Suppressor macrophage treated with lipopolysaccharide for 4 hours (primary cell): Measurements from ENCODE around the gene TMEM145.
A peak's percentile ranks its signal among the peaks of the same experiment; 100 is the strongest.

Experiments
- DNase-seq: peaks from one replicate; pipeline ENCODE4 v3.0.0-alpha.2; 2020

The TMEM145 gene

GRCh38 chr19:42278452-42279154 is 34.5 kb upstream of the TMEM145 start:
- DNase-seq: no peak

GRCh38 chr19:42279155-42279901 is 33.8 kb upstream of the TMEM145 start:
- no peak for DNase-seq

- DNase-seq: peak; percentile 79
Observed at GRCh38 chr19:42279902-42280814, 33.0 kb upstream of the TMEM145 start.

GRCh38 chr19:42280815-42281145 is 32.3 kb upstream of the TMEM145 start:
- DNase-seq: no peak

GRCh38 chr19:42281146-42281826 is 31.8 kb upstream of the TMEM145 start:
- DNase-seq: no peak

GRCh38 chr19:42281827-42282762 is 31.0 kb upstream of the TMEM145 start:
- no peak for DNase-seq

GRCh38 chr19:42282819-42283187 is 30.3 kb upstream of the TMEM145 start:
- DNase-seq: no peak

- peak; percentile 97 for DNase-seq
Observed at GRCh38 chr19:42283188-42284065, 29.7 kb upstream of the TMEM145 start.

- peak; percentile 89 for DNase-seq
Observed at GRCh38 chr19:42284066-42284501, 29.0 kb upstream of the TMEM145 start.

- no peak for DNase-seq
Observed at GRCh38 chr19:42284591-42285341, 28.3 kb upstream of the TMEM145 start.

GRCh38 chr19:42285541-42285941 is 27.6 kb upstream of the TMEM145 start:
- peak; percentile 60 for DNase-seq

- DNase-seq: no peak
Observed at GRCh38 chr19:42285988-42286348, 27.1 kb upstream of the TMEM145 start.

GRCh38 chr19:42286349-42287016 is 26.6 kb upstream of the TMEM145 start:
- DNase-seq: peak; percentile 50

- no peak for DNase-seq
Observed at GRCh38 chr19:42287017-42287826, 25.9 kb upstream of the TMEM145 start.

GRCh38 chr19:42287827-42288107 is 25.3 kb upstream of the TMEM145 start:
- DNase-seq: no peak

GRCh38 chr19:42288387-42288786 is 24.7 kb upstream of the TMEM145 start:
- no peak for DNase-seq

- no peak for DNase-seq
Observed at GRCh38 chr19:42288881-42289555, 24.1 kb upstream of the TMEM145 start.

GRCh38 chr19:42289556-42290041 is 23.5 kb upstream of the TMEM145 start:
- DNase-seq: no peak
